ENCODE results near the gene MROH2A.

The MROH2A gene

GRCh38 chr2:233769260-233769659 is 8.9 kb upstream of the MROH2A start:
- no peak overlapping the region for H3K4me3 ChIP-seq (ENCODE audit: low read depth, low read length)
- TF ChIP-seq CTCF (IDR thresholded peaks at IDR 0.05; ENCODE audit: borderline replicate concordance, insufficient read depth, low read depth, low read length): no peak

DNA sequence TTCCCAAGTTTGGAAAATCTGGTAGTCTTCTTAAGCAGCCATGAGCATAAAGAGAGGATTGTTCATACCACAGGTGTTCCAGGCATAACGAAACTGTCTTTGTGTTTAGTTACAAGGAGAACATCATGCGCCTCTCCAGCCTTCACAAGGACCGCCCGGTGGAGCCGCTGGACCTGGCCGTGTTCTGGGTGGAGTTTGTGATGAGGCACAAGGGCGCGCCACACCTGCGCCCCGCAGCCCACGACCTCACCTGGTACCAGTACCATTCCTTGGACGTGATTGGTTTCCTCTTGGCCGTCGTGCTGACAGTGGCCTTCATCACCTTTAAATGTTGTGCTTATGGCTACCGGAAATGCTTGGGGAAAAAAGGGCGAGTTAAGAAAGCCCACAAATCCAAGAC is 6.0 kb upstream of the MROH2A start:
- no peak for TF ChIP-seq CTCF (IDR thresholded peaks at IDR 0.05; ENCODE audit: borderline replicate concordance, insufficient read depth, low read depth, low read length)
- H3K4me3 ChIP-seq (ENCODE audit: low read depth, low read length): no peak overlapping the region

- TF ChIP-seq CTCF (IDR thresholded peaks at IDR 0.05; ENCODE audit: borderline replicate concordance, insufficient read depth, low read depth, low read length): no peak
- no peak overlapping the region for H3K4me3 ChIP-seq (ENCODE audit: low read depth, low read length)
Observed at GRCh38 chr2:233772583-233772982, 5.5 kb upstream of the MROH2A start.

GRCh38 chr2:233773854-233774253 is 4.3 kb upstream of the MROH2A start:
- H3K4me3 ChIP-seq (ENCODE audit: low read depth, low read length): no peak overlapping the region
- TF ChIP-seq CTCF (IDR thresholded peaks at IDR 0.05; ENCODE audit: borderline replicate concordance, insufficient read depth, low read depth, low read length): no peak

DNA sequence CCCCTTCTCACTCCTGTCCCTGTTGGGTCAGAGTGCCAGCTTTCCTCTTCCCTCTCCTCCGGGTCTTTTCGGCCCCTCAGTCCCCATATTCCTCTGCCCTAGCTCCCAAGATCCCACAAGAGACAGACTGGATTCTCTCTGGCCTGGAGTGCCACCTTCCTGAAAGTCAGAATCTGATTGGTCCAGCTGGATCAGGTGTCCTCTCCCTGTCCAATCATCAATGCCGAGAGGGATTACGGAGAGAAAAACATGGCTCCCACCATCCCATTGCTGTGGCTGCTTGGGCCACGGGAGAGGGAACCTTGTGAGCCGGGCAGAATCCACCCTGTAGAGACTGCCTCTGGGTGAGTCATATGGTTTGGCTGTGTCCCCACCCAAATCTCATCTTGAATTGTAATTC is 2.7 kb upstream of the MROH2A start:
- TF ChIP-seq CTCF (IDR thresholded peaks at IDR 0.05; ENCODE audit: borderline replicate concordance, insufficient read depth, low read depth, low read length): no peak
- H3K4me3 ChIP-seq (ENCODE audit: low read depth, low read length): no peak overlapping the region

- TF ChIP-seq CTCF (IDR thresholded peaks at IDR 0.05; ENCODE audit: borderline replicate concordance, insufficient read depth, low read depth, low read length): no peak
- no peak overlapping the region for H3K4me3 ChIP-seq (ENCODE audit: low read depth, low read length)
Observed at GRCh38 chr2:233779722-233780121, 1.6 kb downstream of the MROH2A start.

DNA sequence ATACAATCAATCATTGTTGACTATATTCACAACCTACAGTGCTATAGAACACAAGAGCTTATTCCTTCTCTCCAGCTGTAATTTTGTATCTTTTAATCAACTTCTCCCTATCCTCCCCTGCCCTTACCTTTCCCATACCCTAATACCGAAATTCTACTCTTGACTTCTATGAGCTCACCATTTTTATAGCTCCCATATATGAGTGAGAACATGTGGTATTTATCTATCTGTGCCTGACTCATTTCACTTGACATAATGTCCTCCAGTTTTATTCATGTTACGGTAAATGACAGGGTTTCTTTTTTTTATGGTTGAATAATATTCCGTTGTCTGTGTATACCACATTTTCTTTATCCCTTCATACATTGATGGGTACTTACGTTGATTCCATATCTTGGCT is 2.6 kb downstream of the MROH2A start:
- TF ChIP-seq CTCF (IDR thresholded peaks at IDR 0.05; ENCODE audit: borderline replicate concordance, insufficient read depth, low read depth, low read length): no peak
- H3K4me3 ChIP-seq (ENCODE audit: low read depth, low read length): no peak overlapping the region
